SU-DHL-6 (cell line): Measurements from ENCODE around the gene EGR1.

Experiments used
- H2AFZ ChIP-seq: fragments of 200-600 bp; sonication (generic); 2 replicates; pipeline ENCODE4 v1.6.1; 2014; ENCODE audit warnings: low read depth, mild to moderate bottlenecking, moderate library complexity, mixed read lengths, antibody characterized with exemption, low read length; ENCODE audit not compliant: severe bottlenecking
- H3F3A ChIP-seq: fragments of 200-600 bp; shearing (Covaris generic); 2 replicates; pipeline ENCODE4 v1.6.0; 2016; ENCODE audit warnings: antibody characterized with exemption, mild to moderate bottlenecking; ENCODE audit not compliant: insufficient read depth
- H3K27ac ChIP-seq: fragments of 200-600 bp; sonication (generic); 2 replicates; pipeline ENCODE4 v1.5.1; 2016; ENCODE audit warnings: low read depth, mild to moderate bottlenecking, low read length, moderate library complexity, mixed read lengths
- H3K27me3 ChIP-seq: fragments of 200-600 bp; sonication (generic), shearing (Covaris generic); 2 replicates; pipeline ENCODE4 v1.6.0; 2014; ENCODE audit warnings: mild to moderate bottlenecking, low read length
- H3K36me3 ChIP-seq: fragments of 200-600 bp; sonication (generic); 2 replicates; pipeline ENCODE4 v1.6.1; 2014; ENCODE audit warnings: mild to moderate bottlenecking, low read length, mixed read lengths
- H3K4me2 ChIP-seq: fragments of 300-600, 200-600 bp; shearing (Covaris generic), sonication (generic); 2 replicates; pipeline ENCODE4 v1.6.0; 2014; ENCODE audit warnings: low read length, low read depth, mild to moderate bottlenecking; ENCODE audit not compliant: poor library complexity, severe bottlenecking
- H3K4me3 ChIP-seq: fragments of 200-600 bp; sonication (generic); 2 replicates; pipeline ENCODE4 v1.5.1; 2014; ENCODE audit warnings: antibody characterized with exemption, low read length, mild to moderate bottlenecking, mixed read lengths; ENCODE audit not compliant: insufficient read depth, poor library complexity, severe bottlenecking
- H3K79me2 ChIP-seq: fragments of 200-600 bp; sonication (generic); 2 replicates; pipeline ENCODE4 v1.6.1; 2014; ENCODE audit warnings: mild to moderate bottlenecking, low read length, moderate library complexity; ENCODE audit not compliant: insufficient read depth
- H3K9ac ChIP-seq: fragments of 200-600 bp; sonication (generic); 2 replicates; pipeline ENCODE4 v1.7.0; 2014; ENCODE audit warnings: mild to moderate bottlenecking, low read length
- H3K9me2 ChIP-seq: fragments of 200-600 bp; sonication (generic); replicated peaks from 2 replicates; pipeline ENCODE4 v1.6.1; 2014; ENCODE audit warnings: low read length; ENCODE audit not compliant: insufficient read depth
- H3K9me3 ChIP-seq: fragments of 200-600 bp; sonication (generic); 2 replicates; pipeline ENCODE4 v1.6.1; 2014; ENCODE audit warnings: low read length, mixed read lengths; ENCODE audit not compliant: insufficient read depth
- H4K20me1 ChIP-seq: fragments of 200-600 bp; sonication (generic); 2 replicates; pipeline ENCODE4 v1.6.1; 2014; ENCODE audit warnings: low read depth, mild to moderate bottlenecking, antibody characterized with exemption, low read length, moderate library complexity, mixed read lengths
- CTCF ChIP-seq: fragments of 200-600 bp; sonication (generic); IDR thresholded peaks from one replicate; pipeline ENCODE4 v1.5.1; 2017; ENCODE audit warnings: antibody characterized with exemption, mild to moderate bottlenecking, low read length, moderate library complexity; ENCODE audit not compliant: insufficient read depth, poor library complexity, severe bottlenecking
- EZH2phosphoT487 ChIP-seq: fragments of 200-600 bp; sonication (generic), shearing (Covaris generic); conservative IDR thresholded peaks from 2 replicates; pipeline ENCODE4 v1.6.1; 2018; ENCODE audit warnings: mild to moderate bottlenecking, antibody characterized with exemption, low read length, moderate library complexity, mixed read lengths

Gene EGR1

GRCh38 chr5:138448481-138449398 lies 16.5 kb upstream of the EGR1 start:
- H3K9me3 ChIP-seq: no peaks in the 10 kb centered on the region
- no peaks in the 10 kb centered on the region for H3F3A ChIP-seq
- TF ChIP-seq CTCF: no peak
- no peak for TF ChIP-seq EZH2phosphoT487
- H3K36me3 ChIP-seq: no peaks in the 10 kb centered on the region
- H3K27ac ChIP-seq: no peak overlapping the region
- H3K4me2 ChIP-seq: no peak overlapping the region
- no peak overlapping the region for H3K4me3 ChIP-seq
- no peak overlapping the region for H3K9ac ChIP-seq
- H3K27me3 ChIP-seq: no peaks in the 10 kb centered on the region
- no peaks in the 10 kb centered on the region for H3K9me2 ChIP-seq
- H2AFZ ChIP-seq: no peak overlapping the region
- H3K79me2 ChIP-seq: no peaks in the 10 kb centered on the region
- H4K20me1 ChIP-seq: no peaks in the 10 kb centered on the region

GRCh38 chr5:138449501-138450239 lies 15.6 kb upstream of the EGR1 start:
- TF ChIP-seq EZH2phosphoT487: no peak
- TF ChIP-seq CTCF: peak; percentile 90
- Histone ChIP-seq H3K36me3 (no peaks in the 10 kb centered on the region), H3F3A (no peaks in the 10 kb centered on the region), H3K9ac (no peak overlapping the region), H3K79me2 (no peaks in the 10 kb centered on the region), H3K4me3 (no peak overlapping the region), H3K27ac (no peak overlapping the region), H2AFZ (no peak overlapping the region), H3K4me2 (peak overlapping the region; percentile 14), H3K9me3 (no peaks in the 10 kb centered on the region), H3K9me2 (no peaks in the 10 kb centered on the region), H3K27me3 (no peaks in the 10 kb centered on the region), H4K20me1 (no peaks in the 10 kb centered on the region)

GRCh38 chr5:138450971-138451370 lies 14.3 kb upstream of the EGR1 start:
- H3F3A ChIP-seq: no peaks in the 10 kb centered on the region
- no peak overlapping the region for H2AFZ ChIP-seq
- H3K9ac ChIP-seq: no peak overlapping the region
- H3K27ac ChIP-seq: no peak overlapping the region
- no peaks in the 10 kb centered on the region for H3K9me3 ChIP-seq
- H3K36me3 ChIP-seq: no peaks in the 10 kb centered on the region
- H3K79me2 ChIP-seq: no peaks in the 10 kb centered on the region
- no peaks in the 10 kb centered on the region for H3K9me2 ChIP-seq
- no peak overlapping the region for H3K4me2 ChIP-seq
- H3K4me3 ChIP-seq: no peak overlapping the region
- no peaks in the 10 kb centered on the region for H3K27me3 ChIP-seq
- H4K20me1 ChIP-seq: no peaks in the 10 kb centered on the region
- TF ChIP-seq CTCF (no peak), EZH2phosphoT487 (no peak)
